Neural cell (in vitro differentiated cells): ENCODE measurements around the gene KRTAP10-7.
"Not testable (repeated sequence)": the region's sequence is repeated elsewhere in the genome, so short reads cannot be mapped to it uniquely, and the experiment has no call there.

Source experiments
- EP300 ChIP-seq: fragments of 450-650 bp; conservative IDR thresholded peaks from 2 replicates; pipeline ENCODE4 v1.6.1; 2014; ENCODE audit warnings: antibody characterized with exemption, mild to moderate bottlenecking, moderate library complexity; ENCODE audit not compliant: poor library complexity, severe bottlenecking
- EZH2 ChIP-seq: fragments of 200-600, 300-800 bp; shearing (Covaris generic), sonication (generic); IDR thresholded peaks from 2 replicates; pipeline ENCODE4 v1.6.1; 2014; ENCODE audit warnings: antibody characterized with exemption, low read length, borderline replicate concordance, mild to moderate bottlenecking; ENCODE audit not compliant: insufficient read depth, poor library complexity, severe bottlenecking
- MXI1 ChIP-seq: fragments of 450-650 bp; conservative IDR thresholded peaks from 2 replicates; pipeline ENCODE4 v1.6.1; 2014; ENCODE audit warnings: antibody characterized with exemption, mild to moderate bottlenecking; ENCODE audit not compliant: poor library complexity, severe bottlenecking
- POLR2AphosphoS5 ChIP-seq: IDR thresholded peaks from 2 replicates; pipeline ENCODE4 v1.6.1; 2012
- RAD21 ChIP-seq: fragments of 450-650 bp; conservative IDR thresholded peaks from 2 replicates; pipeline ENCODE4 v1.6.1; 2014; ENCODE audit warnings: antibody characterized with exemption, mild to moderate bottlenecking, moderate library complexity
- REST ChIP-seq: IDR thresholded peaks from 2 replicates; pipeline ENCODE4 v1.6.1; 2012; ENCODE audit warnings: borderline replicate concordance
- SMC3 ChIP-seq: fragments of 450-650 bp; conservative IDR thresholded peaks from 2 replicates; pipeline ENCODE4 v1.6.1; 2014; ENCODE audit warnings: antibody characterized with exemption, mild to moderate bottlenecking, moderate library complexity; ENCODE audit not compliant: poor library complexity
- TAF1 ChIP-seq: IDR thresholded peaks from 2 replicates; pipeline ENCODE4 v1.6.1; 2012; ENCODE audit warnings: low read depth
- TF ChIP-seq, protein P1 (sequence below): fragments of 450-650 bp; IDR thresholded peaks from 2 replicates; pipeline ENCODE4 v1.5.1; 2014; ENCODE audit warnings: antibody characterized with exemption, mild to moderate bottlenecking, moderate library complexity; ENCODE audit not compliant: poor library complexity, severe bottlenecking

DNA sequence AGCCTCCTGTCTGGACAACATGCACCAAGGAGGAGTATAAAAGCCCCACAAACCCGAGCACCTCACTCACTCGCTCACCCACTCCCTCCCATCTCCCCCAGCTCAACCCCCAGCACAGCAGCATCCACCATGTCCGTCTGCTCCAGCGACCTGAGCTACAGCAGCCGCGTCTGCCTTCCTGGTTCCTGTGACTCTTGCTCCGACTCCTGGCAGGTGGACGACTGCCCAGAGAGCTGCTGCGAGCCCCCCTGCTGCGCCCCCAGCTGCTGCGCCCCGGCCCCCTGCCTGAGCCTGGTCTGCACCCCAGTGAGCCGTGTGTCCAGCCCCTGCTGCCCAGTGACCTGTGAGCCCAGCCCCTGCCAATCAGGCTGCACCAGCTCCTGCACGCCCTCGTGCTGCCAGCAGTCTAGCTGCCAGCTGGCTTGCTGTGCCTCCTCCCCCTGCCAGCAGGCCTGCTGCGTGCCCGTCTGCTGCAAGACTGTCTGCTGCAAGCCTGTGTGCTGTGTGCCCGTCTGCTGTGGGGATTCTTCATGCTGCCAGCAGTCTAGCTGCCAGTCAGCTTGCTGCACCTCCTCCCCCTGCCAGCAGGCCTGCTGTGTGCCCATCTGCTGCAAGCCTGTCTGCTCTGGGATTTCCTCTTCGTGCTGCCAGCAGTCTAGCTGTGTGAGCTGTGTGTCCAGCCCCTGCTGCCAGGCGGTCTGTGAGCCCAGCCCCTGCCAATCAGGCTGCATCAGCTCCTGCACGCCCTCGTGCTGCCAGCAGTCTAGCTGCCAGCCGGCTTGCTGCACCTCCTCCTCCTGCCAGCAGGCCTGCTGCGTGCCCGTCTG is 26.6 kb upstream of the KRTAP10-7 start, which contains the start of gene KRTAP10-4:
- TF ChIP-seq EZH2, POLR2AphosphoS5, MXI1, EP300, RAD21, TAF1, REST, SMC3: not testable (repeated sequence)
- TF ChIP-seq, protein P1, sequence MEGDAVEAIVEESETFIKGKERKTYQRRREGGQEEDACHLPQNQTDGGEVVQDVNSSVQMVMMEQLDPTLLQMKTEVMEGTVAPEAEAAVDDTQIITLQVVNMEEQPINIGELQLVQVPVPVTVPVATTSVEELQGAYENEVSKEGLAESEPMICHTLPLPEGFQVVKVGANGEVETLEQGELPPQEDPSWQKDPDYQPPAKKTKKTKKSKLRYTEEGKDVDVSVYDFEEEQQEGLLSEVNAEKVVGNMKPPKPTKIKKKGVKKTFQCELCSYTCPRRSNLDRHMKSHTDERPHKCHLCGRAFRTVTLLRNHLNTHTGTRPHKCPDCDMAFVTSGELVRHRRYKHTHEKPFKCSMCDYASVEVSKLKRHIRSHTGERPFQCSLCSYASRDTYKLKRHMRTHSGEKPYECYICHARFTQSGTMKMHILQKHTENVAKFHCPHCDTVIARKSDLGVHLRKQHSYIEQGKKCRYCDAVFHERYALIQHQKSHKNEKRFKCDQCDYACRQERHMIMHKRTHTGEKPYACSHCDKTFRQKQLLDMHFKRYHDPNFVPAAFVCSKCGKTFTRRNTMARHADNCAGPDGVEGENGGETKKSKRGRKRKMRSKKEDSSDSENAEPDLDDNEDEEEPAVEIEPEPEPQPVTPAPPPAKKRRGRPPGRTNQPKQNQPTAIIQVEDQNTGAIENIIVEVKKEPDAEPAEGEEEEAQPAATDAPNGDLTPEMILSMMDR, result not testable (repeated sequence)
